Measurements from ENCODE around the gene BRAP. TPM values are rescaled to one million over a fixed set of nuclear protein-coding genes. Genes with fewer than 3 reads are reported as not detected.

The BRAP gene
- total and polyA plus RNA-seq, 10 of the 15 experiments (the other 5 are each of a cell fraction or from before 2014, with no cell fraction given): 2.3 to 28.2 (median 17.8) TPM

GRCh38 chr12:111624540-111624939 lies 61.2 kb downstream of the BRAP start:
- H3K4me3 ChIP-seq: no peak overlapping the region
- in situ Hi-C loops (cut with MboI) (no loop called here), intact Hi-C loops (cut with micrococcal nuclease; ENCODE audit: unreplicated experiment) (no loop called here)
- H3K36me3 ChIP-seq (ENCODE audit: control insufficient read depth in 2 of 2, insufficient read depth in 2 of 2, low read length in 1 of 2): no peaks in the 10 kb centered on the region
- no peaks in the 10 kb centered on the region for H3K9me3 ChIP-seq (replicated peaks; ENCODE audit: control insufficient read depth, insufficient read depth, low read length)
- no peaks in the 10 kb centered on the region for H4K20me1 ChIP-seq (ENCODE audit: control insufficient read depth, insufficient read depth)
- H3K79me2 ChIP-seq (ENCODE audit: control insufficient read depth, insufficient read depth, low read length): no peaks in the 10 kb centered on the region
- no peak overlapping the region for H3K9ac ChIP-seq (ENCODE audit: control insufficient read depth, insufficient read depth, low read length)
- no peak overlapping the region for H2AFZ ChIP-seq (ENCODE audit: control insufficient read depth, low read depth, low read length)
- H3K4me1 ChIP-seq (ENCODE audit: control insufficient read depth, insufficient read depth, low read length): no peaks in the 10 kb centered on the region
- FAIRE-seq (no peak), DNase-seq (ENCODE audit: low read depth, low spot score) (no peak), ATAC-seq (no peak)
- no peaks in the 10 kb centered on the region for H3K27me3 ChIP-seq (replicated peaks in 1 of 2; ENCODE audit: control insufficient read depth in 2 of 2, insufficient read depth in 2 of 2, low read length in 1 of 2)
- TF ChIP-seq, protein P1, sequence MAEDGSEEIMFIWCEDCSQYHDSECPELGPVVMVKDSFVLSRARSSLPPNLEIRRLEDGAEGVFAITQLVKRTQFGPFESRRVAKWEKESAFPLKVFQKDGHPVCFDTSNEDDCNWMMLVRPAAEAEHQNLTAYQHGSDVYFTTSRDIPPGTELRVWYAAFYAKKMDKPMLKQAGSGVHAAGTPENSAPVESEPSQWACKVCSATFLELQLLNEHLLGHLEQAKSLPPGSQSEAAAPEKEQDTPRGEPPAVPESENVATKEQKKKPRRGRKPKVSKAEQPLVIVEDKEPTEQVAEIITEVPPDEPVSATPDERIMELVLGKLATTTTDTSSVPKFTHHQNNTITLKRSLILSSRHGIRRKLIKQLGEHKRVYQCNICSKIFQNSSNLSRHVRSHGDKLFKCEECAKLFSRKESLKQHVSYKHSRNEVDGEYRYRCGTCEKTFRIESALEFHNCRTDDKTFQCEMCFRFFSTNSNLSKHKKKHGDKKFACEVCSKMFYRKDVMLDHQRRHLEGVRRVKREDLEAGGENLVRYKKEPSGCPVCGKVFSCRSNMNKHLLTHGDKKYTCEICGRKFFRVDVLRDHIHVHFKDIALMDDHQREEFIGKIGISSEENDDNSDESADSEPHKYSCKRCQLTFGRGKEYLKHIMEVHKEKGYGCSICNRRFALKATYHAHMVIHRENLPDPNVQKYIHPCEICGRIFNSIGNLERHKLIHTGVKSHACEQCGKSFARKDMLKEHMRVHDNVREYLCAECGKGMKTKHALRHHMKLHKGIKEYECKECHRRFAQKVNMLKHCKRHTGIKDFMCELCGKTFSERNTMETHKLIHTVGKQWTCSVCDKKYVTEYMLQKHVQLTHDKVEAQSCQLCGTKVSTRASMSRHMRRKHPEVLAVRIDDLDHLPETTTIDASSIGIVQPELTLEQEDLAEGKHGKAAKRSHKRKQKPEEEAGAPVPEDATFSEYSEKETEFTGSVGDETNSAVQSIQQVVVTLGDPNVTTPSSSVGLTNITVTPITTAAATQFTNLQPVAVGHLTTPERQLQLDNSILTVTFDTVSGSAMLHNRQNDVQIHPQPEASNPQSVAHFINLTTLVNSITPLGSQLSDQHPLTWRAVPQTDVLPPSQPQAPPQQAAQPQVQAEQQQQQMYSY (CRISPR knock-in tag; IDR thresholded peaks at IDR 0.05): no peak
- no peak for TF ChIP-seq LARP7 (IDR thresholded peaks at IDR 0.05)
- TF ChIP-seq PAX5 (IDR thresholded peaks at IDR 0.05; ENCODE audit: borderline replicate concordance, low read depth, low read length): no peak
- TF ChIP-seq KLF5 (IDR thresholded peaks at IDR 0.05; ENCODE audit: partially characterized antibody): no peak
- no peak for TF ChIP-seq ZNF217 (IDR thresholded peaks at IDR 0.05)
- TF ChIP-seq CREM (IDR thresholded peaks at IDR 0.05; ENCODE audit: low read depth): no peak
- TF ChIP-seq ZNF622 (IDR thresholded peaks at IDR 0.05): no peak
- TF ChIP-seq DPF2 (IDR thresholded peaks at IDR 0.05): no peak
- TF ChIP-seq NR2F1 (conservative IDR thresholded peaks at IDR 0.05): no peak
- no peak for TF ChIP-seq MEF2B (IDR thresholded peaks at IDR 0.05; ENCODE audit: partially characterized antibody, poor library complexity, severe bottlenecking)
- no peak for TF ChIP-seq BCLAF1 (IDR thresholded peaks at IDR 0.05)
- no peak for TF ChIP-seq E2F4 (IDR thresholded peaks at IDR 0.05; ENCODE audit: low read depth, low read length)
- TF ChIP-seq, protein P2, sequence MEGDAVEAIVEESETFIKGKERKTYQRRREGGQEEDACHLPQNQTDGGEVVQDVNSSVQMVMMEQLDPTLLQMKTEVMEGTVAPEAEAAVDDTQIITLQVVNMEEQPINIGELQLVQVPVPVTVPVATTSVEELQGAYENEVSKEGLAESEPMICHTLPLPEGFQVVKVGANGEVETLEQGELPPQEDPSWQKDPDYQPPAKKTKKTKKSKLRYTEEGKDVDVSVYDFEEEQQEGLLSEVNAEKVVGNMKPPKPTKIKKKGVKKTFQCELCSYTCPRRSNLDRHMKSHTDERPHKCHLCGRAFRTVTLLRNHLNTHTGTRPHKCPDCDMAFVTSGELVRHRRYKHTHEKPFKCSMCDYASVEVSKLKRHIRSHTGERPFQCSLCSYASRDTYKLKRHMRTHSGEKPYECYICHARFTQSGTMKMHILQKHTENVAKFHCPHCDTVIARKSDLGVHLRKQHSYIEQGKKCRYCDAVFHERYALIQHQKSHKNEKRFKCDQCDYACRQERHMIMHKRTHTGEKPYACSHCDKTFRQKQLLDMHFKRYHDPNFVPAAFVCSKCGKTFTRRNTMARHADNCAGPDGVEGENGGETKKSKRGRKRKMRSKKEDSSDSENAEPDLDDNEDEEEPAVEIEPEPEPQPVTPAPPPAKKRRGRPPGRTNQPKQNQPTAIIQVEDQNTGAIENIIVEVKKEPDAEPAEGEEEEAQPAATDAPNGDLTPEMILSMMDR (IDR thresholded peaks at IDR 0.05 in 2 of 3, conservative IDR thresholded peaks at IDR 0.05 in 1 of 3; ENCODE audit: control insufficient read depth in 2 of 3, extremely low read depth in 1 of 3, insufficient read depth in 1 of 3, low read depth in 3 of 3, low read length in 3 of 3): no peak
- no TSS peak for BruUV-seq (replicated peaks)
- no peak overlapping the region for H3K27ac ChIP-seq (ENCODE audit: control insufficient read depth, insufficient read depth)
- 43% methylated on average over 8 of the region's 8 CpGs for WGBS (ENCODE audit: insufficient coverage, insufficient replicate concordance, low lambda C conversion rate, missing lambda C conversion rate)
- H3K4me2 ChIP-seq (ENCODE audit: control insufficient read depth, insufficient read depth): no peak overlapping the region
- CTCF ChIA-PET: interaction anchor here (0.6 kb wide), 1 partner anchor 1149 kb away, joined by 3 read pairs; no protein-coding TSS in a partner anchor
- POLR2A ChIA-PET: no interaction called here
- RAD21 ChIA-PET (ENCODE audit: unreplicated experiment): no interaction called here
- SMC1A ChIA-PET (ENCODE audit: uncharacterized antibody, unreplicated experiment): no interaction called here

Data from GM12878 (cell line).